Umbilical cord (tissue), 2 donors: ENCODE results near the gene VPS37C. TPM values are rescaled to one million over a fixed set of nuclear protein-coding genes. Genes with fewer than 3 reads are reported as not detected.

Source experiments
- DNase-seq: peaks from one replicate; pipeline ENCODE4 v3.0.0-alpha.2; 2015; ENCODE audit warnings: low spot score
- total RNA-seq: library from RNA; depleted of rRNA; stranded (reverse); fragments of >200 nt; gene quantifications from one replicate; pipeline ENCODE4 v1.2.3, GENCODE V29; 2014; ENCODE audit warnings: low replicate concordance; ENCODE audit not compliant: insufficient read depth

Gene VPS37C
- total RNA-seq, 1 donor from 2014 or later = 11.1 TPM

DNA sequence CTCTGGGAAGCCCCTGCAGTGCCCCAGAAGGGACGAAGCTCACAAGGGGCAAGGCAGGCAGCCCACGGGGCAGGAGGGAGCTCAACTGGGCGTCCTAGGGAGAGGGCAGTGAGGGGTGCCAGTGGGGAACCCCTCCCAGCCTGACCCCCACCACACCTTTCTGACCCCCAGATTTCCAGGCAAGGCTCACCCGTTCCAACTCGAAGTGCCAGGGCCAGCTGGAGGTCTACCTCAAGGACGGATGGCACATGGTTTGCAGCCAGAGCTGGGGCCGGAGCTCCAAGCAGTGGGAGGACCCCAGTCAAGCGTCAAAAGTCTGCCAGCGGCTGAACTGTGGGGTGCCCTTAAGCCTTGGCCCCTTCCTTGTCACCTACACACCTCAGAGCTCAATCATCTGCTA is 43.2 kb downstream of the VPS37C start:
- no peak for DNase-seq

DNA sequence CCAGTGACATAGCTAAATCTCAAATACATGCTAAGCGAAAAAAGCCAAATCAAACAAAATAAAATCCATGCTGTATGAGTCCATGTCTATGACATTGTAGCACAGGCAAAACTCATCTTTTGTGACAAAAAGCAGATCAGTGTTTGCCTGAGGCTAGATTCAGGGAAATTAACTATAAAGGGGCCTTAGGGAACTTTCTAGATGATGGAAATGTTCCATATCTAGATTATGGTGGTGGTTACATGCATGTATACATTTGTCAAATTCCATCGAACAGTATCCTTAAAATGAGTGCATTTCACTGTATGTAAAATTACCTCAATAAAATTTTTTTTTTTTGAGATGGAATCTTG is 44.1 kb downstream of the VPS37C start:
- DNase-seq = no peak

DNA sequence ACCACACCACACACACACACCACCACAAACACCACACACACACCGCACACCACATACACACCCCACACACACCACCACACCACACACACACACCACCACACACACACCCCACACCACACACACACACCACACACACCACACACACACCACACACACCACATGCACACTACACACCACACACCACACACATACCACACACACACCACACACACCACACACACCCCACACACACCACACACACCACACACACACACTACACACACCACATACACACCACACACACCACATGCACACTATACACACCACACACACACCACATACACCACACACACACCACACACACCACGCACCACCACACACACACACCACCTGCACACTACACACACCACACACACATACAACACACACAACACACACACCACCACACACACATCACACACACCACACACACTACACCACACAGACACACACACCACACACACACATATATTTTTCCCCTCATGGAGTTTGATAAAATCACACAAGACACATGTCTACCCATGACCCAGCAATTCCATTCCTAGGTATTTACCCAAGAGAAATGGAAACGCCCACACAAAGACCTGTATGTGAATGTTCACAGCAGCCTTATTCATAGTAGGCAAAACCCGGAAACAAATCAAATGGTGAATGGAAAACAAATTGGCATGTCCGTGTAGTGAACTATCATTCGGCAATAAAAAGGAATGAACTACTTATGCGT is 44.6 kb downstream of the VPS37C start:
- no peak for DNase-seq

DNA sequence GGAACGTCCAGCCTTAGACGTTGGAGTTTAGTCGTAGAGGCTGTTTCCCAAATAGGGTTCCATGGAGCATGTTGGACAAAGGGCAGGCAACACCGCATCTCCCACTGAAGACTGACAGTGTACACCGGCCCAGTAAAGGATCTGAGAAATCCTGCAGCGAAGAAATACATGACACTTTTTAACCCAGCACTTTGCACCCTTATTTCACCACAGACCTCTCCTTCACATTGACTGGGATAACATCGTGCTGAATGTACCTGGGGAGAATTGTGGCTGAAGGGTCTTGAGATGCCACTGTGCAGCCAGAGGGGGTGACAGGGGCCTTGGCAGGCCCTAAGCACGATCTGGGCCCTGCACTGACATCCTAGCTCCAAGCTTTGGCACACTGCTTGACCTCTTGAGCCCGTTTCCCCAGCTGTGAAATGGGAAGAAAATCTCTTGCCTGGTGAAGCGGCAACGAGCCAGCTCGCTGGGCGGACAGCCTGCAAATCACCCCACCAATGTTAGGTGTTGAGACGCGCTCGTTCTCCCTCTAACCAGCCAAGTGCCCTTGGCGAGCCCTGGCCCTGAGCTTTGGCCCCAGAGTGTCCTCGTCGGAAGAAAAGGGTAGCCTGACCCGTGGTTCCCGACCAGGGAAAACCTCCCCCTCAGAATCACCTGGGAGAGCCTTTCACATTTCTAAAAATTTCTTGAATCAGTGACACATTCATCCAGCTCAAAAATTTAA is 45.6 kb downstream of the VPS37C start:
- DNase-seq = no peak

- no peak for DNase-seq
Measured at GRCh38 chr11:61114913-61115312, 46.3 kb downstream of the VPS37C start.

DNA sequence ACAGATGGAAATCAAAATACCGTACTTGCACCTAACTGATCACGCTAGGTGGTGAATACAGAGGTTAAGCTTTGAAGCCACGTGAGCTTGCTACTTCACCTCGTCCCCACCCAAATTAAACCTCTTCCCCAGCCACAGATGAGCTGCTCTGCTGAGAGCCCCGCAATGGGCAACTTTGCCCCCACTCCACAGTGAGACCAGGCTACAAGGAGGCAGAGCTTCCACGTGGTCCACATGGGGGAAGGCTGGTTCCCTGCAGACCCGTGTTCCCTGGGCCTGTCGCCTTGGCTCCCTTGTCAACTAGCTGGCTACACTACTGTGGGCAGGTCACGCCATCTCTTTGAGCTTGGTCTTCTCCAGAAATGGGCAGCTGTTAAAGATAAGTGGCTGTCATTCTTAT is 48.0 kb downstream of the VPS37C start:
- no peak for DNase-seq

GRCh38 chr11:61112575-61112974 is 48.7 kb downstream of the VPS37C start:
- no peak for DNase-seq

- DNase-seq = no peak
Measured at GRCh38 chr11:61111786-61112517, 49.3 kb downstream of the VPS37C start.

DNA sequence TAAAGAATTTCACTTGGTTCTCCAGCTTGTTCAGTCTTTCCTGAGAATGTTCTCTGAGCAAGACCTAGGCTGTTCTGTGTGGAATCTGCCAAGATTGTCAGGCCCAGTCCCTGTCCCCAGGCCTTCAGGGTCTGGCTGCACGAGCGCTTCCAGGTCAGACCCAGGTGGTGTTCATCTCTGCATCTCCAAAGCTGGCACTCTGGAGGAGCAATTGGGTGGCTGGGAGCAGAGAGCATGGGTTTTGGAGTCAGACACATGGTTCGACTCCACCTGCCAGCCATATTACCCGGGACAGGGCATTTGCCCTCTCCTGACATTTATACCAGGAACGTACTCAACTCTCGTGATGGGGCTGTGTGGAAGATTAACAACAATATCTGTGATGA is 50.2 kb downstream of the VPS37C start:
- no peak for DNase-seq

- DNase-seq = no peak
Measured at GRCh38 chr11:61110255-61111049, 50.8 kb downstream of the VPS37C start.

GRCh38 chr11:61109671-61110070 is 51.6 kb downstream of the VPS37C start:
- no peak for DNase-seq

GRCh38 chr11:61108847-61109585 is 52.2 kb downstream of the VPS37C start:
- DNase-seq = no peak

GRCh38 chr11:61107888-61108287 is 53.3 kb downstream of the VPS37C start:
- DNase-seq = no peak

GRCh38 chr11:61106894-61107470 is 54.2 kb downstream of the VPS37C start:
- DNase-seq = no peak

- no peak for DNase-seq
Measured at GRCh38 chr11:61106296-61106695, 54.9 kb downstream of the VPS37C start.

- DNase-seq = no peak
Measured at GRCh38 chr11:61104963-61105362, 56.3 kb downstream of the VPS37C start.

DNA sequence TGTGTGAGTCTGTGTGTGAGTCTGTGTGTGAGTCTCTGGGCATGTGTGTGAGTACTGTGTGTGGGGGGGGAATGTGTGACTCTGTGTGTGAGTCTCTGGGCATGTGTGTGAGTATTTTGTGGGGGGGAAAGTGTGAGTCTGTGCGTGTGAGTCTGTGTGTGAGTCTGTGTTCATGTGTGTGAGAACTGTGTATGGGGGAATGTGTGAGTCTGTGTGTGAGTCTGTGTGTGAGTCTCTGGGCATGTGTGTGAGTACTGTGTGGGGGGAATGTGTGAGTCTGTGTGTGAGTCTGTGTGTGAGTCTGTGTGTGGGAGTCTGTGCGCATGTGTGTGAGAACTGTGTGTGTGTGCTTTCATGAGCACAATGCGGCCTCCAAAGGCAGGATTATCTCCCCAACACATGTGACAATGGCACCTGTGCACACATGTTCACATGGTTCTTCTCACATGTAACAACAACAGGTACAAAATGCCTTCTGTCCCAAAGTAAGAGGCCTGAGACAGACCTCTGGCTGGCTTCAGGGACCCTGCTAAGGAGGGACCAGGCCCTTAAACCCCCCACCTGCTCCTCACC is 57.3 kb downstream of the VPS37C start:
- DNase-seq = no peak

GRCh38 chr11:61102667-61103571 is 58.3 kb downstream of the VPS37C start:
- DNase-seq = no peak

GRCh38 chr11:61098778-61099177 is 62.4 kb downstream of the VPS37C start:
- no peak for DNase-seq
